Measurements from ENCODE around the gene METAP1. TPM values are rescaled to one million over a fixed set of nuclear protein-coding genes. Genes with fewer than 3 reads are reported as not detected.

The METAP1 gene
- total RNA-seq, 3 donors from 2014 or later (not counting 1 experiment from before 2014, with no cell fraction given): 41.1 to 54.3 (median 41.5) TPM

GRCh38 chr4:98961770-98962169 lies 33.8 kb upstream of the METAP1 start:
- Histone ChIP-seq H3K27ac (ENCODE audit: low read length) (no peak overlapping the region), H3K4me1 (ENCODE audit: control insufficient read depth, insufficient read depth, low read length) (no peaks in the 10 kb centered on the region), H3K36me3 (ENCODE audit: control insufficient read depth, insufficient read depth, low read length) (no peaks in the 10 kb centered on the region), H3K27me3 (ENCODE audit: control insufficient read depth, insufficient read depth, low read length) (no peaks in the 10 kb centered on the region), H3K4me3 (ENCODE audit: low read length) (no peak overlapping the region), H3K9me3 (ENCODE audit: control insufficient read depth, insufficient read depth, low read length) (no peaks in the 10 kb centered on the region)
- Mint-ChIP-seq H3K27me3 (ENCODE audit: low read depth in 2 of 2) (peaks cover 7 to 9% of the 10 kb centered on the region in 2 donors), H3K9me3 (no peaks in the 10 kb centered on the region), H3K4me3 (no peak overlapping the region), H3K27ac (no peak overlapping the region), H3K36me3 (no peaks in the 10 kb centered on the region), H3K4me1 (no peaks in the 10 kb centered on the region)
- WGBS (ENCODE audit: insufficient coverage): 100% methylated on average over 1 of the region's 2 CpGs
- ATAC-seq: no peak
- no peak for DNase-seq
- TF ChIP-seq CTCF (IDR thresholded peaks at IDR 0.05): no peak
- intact Hi-C loops (cut with micrococcal nuclease): no loop called here

- no peak for TF ChIP-seq CTCF (IDR thresholded peaks at IDR 0.05)
- Mint-ChIP-seq H3K4me3 (no peak overlapping the region), H3K27me3 (ENCODE audit: low read depth in 2 of 2) (peaks cover 7 to 9% of the 10 kb centered on the region in 2 donors), H3K36me3 (no peaks in the 10 kb centered on the region), H3K27ac (no peak overlapping the region), H3K9me3 (no peaks in the 10 kb centered on the region), H3K4me1 (no peaks in the 10 kb centered on the region)
- no peak overlapping the region for H3K27ac ChIP-seq (ENCODE audit: low read length)
- intact Hi-C loops (cut with micrococcal nuclease): no loop called here
- 93% methylated on average over 4 of the region's 5 CpGs for WGBS (ENCODE audit: insufficient coverage)
- H3K9me3 ChIP-seq (ENCODE audit: control insufficient read depth, insufficient read depth, low read length): no peaks in the 10 kb centered on the region
- H3K4me3 ChIP-seq (ENCODE audit: low read length): no peak overlapping the region
- H3K27me3 ChIP-seq (ENCODE audit: control insufficient read depth, insufficient read depth, low read length): no peaks in the 10 kb centered on the region
- no peaks in the 10 kb centered on the region for H3K4me1 ChIP-seq (ENCODE audit: control insufficient read depth, insufficient read depth, low read length)
- ATAC-seq (no peak), DNase-seq (no peak)
- H3K36me3 ChIP-seq (ENCODE audit: control insufficient read depth, insufficient read depth, low read length): no peaks in the 10 kb centered on the region
These were observed 31.7 kb upstream of the METAP1 start for GRCh38 chr4:98963538-98964433.

DNA sequence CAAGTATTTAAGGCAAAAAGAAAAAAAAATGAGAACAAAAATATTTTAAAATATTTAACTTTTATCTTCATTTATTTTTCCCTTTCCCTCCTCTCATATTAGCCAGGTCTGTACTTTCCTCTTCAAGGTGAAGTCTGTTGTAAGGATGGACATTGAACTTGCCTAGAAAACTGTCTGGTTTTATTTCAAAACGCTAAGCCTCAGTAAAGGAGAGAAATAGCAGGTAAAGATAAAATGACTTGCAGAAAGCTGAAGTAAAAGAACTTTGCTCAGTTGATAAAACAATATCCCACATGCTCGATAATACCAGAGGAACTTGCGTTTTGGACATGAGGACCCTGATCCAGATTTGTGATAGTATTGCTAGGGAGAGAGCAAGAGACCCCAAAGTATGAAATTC lies 28.6 kb upstream of the METAP1 start:
- no peaks in the 10 kb centered on the region for H3K9me3 Mint-ChIP-seq
- TF ChIP-seq CTCF (IDR thresholded peaks at IDR 0.05): no peak
- H3K27ac Mint-ChIP-seq: no peak overlapping the region
- no peak overlapping the region for H3K4me3 Mint-ChIP-seq
- Histone ChIP-seq H3K36me3 (ENCODE audit: control insufficient read depth, insufficient read depth, low read length) (no peaks in the 10 kb centered on the region), H3K9me3 (ENCODE audit: control insufficient read depth, insufficient read depth, low read length) (no peaks in the 10 kb centered on the region), H3K27ac (ENCODE audit: low read length) (no peak overlapping the region), H3K4me3 (ENCODE audit: low read length) (no peak overlapping the region), H3K4me1 (ENCODE audit: control insufficient read depth, insufficient read depth, low read length) (no peaks in the 10 kb centered on the region), H3K27me3 (ENCODE audit: control insufficient read depth, insufficient read depth, low read length) (peaks cover 2% of the 10 kb centered on the region)
- intact Hi-C loops (cut with micrococcal nuclease): no loop called here
- DNase-seq: no peak
- ATAC-seq: no peak
- peaks cover 20 to 26% of the 10 kb centered on the region in 2 donors for H3K27me3 Mint-ChIP-seq (ENCODE audit: low read depth in 2 of 2)
- no peaks in the 10 kb centered on the region for H3K4me1 Mint-ChIP-seq
- H3K36me3 Mint-ChIP-seq: no peaks in the 10 kb centered on the region
- WGBS (ENCODE audit: insufficient coverage): 92% methylated on average over 3 of the region's 3 CpGs

Measured in natural killer cell (primary cell).